SK-MEL-5 (cell line): Measurements from ENCODE around the gene BRI3BP. TPM values are rescaled to one million over a fixed set of nuclear protein-coding genes. Genes with fewer than 3 reads are reported as not detected.
"Not testable (repeated sequence)": the region's sequence is repeated elsewhere in the genome, so short reads cannot be mapped to it uniquely, and the experiment has no call there.

Experiments
- DNase-seq: peaks from one replicate; pipeline ENCODE4 v3.0.0-alpha.2; 2016; ENCODE audit warnings: low read depth, low spot score
- in situ Hi-C: cut with HindIII; loops from 2 replicates; pipeline ENCODE4 v1.10.0; 2016; ENCODE audit warnings: low sequenced_read_pairs, high pct_unique_total_duplicates, low pct_unique_long_range_greater_than_20kb
- small RNA-seq, 2 experiments: library from RNA; depleted of rRNA; stranded (forward); fragments of <200 nt; gene quantifications; one replicate each; pipeline ENCODE3, GENCODE V24; 2014
- total RNA-seq: library from RNA; depleted of rRNA; stranded (reverse); fragments of >200 nt; shearing (Covaris generic); gene quantifications from 2 replicates; pipeline ENCODE4 v1.2.3, GENCODE V29; 2014; rRNA removed

BRI3BP gene
- total RNA-seq, 1 experiment from 2014 or later = 12.0 TPM

DNA sequence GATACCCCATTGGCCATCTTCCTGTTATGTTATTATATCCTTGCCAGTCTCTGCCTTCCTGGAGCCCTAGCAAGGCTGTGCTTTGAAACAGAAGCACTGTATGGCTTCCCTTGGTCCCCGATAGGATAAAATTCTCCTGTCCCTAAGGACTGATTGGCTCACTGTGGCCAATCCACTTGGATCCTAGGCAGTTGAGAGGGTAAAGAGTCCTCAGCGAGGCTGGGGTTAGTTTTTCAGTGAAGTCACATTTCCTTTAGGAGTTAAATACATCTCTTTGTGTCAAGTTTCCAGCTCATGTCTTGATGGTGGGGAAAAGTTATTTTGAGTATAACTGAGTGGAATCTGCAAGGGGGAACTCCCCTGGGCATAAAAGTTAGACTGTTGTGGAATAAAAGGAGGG, 79.1 kb downstream of the BRI3BP start:
- in situ Hi-C loops = no loop called here
- peak; percentile 57 for DNase-seq

DNA sequence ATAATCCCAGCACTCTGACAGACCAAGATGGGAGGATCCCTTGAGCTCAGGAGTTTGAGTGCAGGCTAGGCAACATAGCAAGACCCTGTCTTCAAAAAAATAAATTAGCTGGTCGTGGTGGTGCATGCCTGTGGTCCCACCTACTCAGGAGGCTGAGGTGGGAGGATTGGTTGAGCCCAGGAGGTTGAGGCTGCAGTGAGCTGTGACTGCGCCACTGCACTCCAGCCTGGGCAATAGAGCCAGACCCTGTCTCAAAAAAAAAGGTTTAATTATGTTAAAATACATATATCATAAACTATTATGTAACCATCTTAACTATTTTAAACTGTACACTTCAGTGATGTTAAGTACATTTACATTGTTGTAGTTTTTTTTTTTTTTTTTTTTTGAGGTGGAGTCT, 80.8 kb downstream of the BRI3BP start:
- DNase-seq, in situ Hi-C loops: not testable (repeated sequence)

DNA sequence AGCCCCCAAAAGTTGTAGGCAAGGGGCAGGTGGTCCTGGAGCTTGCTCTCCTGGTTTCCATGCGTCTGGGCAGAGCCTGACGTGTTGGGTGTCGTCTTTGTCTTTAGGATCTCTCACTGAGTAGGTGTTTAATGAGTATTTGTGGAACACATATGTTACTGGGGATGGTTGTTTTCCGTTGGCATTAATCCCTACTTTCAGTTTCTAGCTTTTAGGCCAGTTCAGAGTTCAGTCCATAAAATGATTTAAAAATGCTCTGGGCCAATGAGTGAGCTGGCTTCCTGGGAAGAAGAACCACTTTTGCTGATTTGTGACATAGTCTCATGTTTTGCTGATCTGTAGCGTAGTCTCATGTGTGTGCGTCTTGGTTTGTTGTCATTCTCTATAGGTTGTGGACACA, 82.7 kb downstream of the BRI3BP start:
- in situ Hi-C loops = no loop called here
- no peak for DNase-seq

DNA sequence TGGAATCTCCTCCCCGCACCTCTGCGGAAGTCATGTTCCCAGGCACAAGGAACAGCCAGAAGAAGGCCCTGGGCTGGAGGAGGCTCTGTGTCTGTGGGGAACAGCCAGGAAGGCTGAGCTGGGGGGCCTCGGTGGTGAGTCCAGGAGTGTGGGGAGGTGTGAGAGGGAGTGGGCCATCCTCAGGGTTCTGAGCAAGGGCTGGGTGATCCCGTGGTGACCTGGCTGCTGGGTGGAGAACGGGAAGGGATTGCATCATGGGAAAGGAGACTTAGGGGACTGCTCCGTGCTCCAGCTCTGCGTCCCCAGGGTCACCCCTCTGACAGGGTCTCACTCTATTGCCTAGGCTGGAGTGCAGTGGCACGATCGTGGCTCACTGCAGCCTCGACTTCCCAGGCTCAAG, 85.6 kb downstream of the BRI3BP start:
- in situ Hi-C loops = no loop called here
- DNase-seq = no peak

- in situ Hi-C loops = no loop called here
- DNase-seq = no peak
These were observed 86.5 kb downstream of the BRI3BP start for GRCh38 chr12:125079648-125080645.

Small RNAs within 50 kb of the gene (small RNA-seq; reads per million reads assigned to genes)
- gene AC122688.1 = 0 reads per million in 2 experiments

Other genes starting within 250 kb of the BRI3BP start
- gene SCARB1, start 129.8 kb upstream of the BRI3BP start, total RNA-seq = 184 and 193 TPM in 2 replicates
- gene UBC, start 79.0 kb upstream of the BRI3BP start, total RNA-seq = 1,930 and 2,016 TPM in 2 replicates
- 38.2 and 48.2 TPM in 2 replicates for gene DHX37, start 4.5 kb upstream of the BRI3BP start, total RNA-seq
- gene AACS, start 71.8 kb downstream of the BRI3BP start, total RNA-seq = 13.0 and 13.8 TPM in 2 replicates
- gene TMEM132B, start 192.7 kb downstream of the BRI3BP start, total RNA-seq = 6.1 and 6.8 TPM in 2 replicates